CD1c-positive myeloid dendritic cell (primary cell): ENCODE measurements around the gene EXOG.

Experiments used
- DNase-seq: peaks from one replicate; pipeline ENCODE4 v3.0.0-alpha.2; 2016; ENCODE audit errors: extremely low spot score

Gene EXOG

DNA sequence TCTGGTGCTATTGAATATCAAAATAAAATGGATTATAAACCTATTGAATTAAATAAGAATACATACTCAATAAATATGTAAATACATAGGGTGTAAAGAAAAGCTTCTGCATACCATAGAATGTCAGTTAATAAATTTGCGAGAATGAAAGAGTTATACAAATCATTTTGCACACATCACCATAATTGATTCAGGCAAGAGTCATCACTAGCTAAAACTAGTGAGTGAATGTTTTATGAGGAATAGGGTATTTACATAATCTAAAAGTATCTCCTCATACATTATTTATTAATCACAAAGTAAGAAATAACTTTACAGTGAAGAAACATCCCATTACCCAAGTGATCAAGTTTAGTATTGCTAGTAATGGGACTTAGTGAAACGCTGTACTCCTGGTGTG lies 13.6 kb downstream of the EXOG start:
- DNase-seq, result no peak

DNA sequence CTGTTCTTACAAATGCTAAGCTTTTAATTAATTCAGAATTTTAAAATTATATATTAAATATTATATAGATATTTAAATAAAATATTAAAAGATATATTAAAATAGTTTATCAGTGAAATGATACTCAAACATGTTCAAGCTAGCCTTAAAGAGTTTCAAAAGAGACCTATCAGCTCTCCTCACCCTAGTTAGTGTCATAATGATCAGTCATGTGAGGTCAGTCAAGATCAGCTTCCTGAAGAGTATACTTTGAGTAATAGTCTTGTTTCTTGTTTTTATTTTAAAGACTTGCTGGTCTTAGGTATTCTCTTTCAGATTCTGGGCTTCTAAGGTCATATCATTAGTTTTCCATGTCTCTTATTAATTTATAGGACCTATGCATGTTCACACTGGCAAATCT lies 14.5 kb downstream of the EXOG start:
- DNase-seq, result no peak

DNA sequence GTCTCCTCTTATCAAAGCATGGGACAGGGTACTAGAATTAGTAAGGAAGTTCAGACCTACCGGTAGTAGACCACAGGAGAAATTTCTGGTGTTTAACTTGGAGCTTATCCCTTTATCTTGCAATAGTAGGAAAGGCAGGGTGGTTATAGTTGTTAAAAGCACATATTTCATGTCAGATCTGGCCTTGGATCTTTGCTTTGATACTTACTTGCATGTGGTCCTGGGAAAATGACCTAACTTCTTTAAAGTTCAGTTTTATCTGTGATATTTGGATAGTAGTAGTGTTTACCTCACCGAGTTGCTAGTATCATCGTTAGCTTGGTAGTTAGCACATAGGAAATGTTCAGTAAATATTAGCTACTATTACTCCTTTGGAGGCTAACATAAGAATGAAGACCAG lies 15.4 kb downstream of the EXOG start:
- no peak for DNase-seq

DNA sequence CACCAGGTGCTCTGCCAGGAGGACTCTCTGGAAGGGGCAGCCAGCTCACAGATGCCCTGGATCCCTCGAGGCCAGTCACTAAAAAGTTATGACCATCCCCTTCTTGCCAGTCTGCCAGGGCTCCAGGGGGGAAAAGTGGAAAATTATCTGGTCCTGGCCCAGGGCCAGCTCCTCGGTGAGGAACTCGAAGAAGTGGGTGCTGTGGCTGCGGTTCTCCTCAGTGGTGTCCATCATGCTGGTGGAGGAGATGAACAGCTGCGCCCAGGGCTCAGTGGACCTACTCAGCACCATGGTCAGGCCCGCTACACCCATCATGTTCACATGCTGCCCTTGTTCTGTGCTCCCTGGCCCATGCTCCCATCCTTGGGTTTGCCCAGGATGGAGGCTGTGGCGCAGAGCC lies 19.2 kb downstream of the EXOG start:
- DNase-seq, result no peak

DNA sequence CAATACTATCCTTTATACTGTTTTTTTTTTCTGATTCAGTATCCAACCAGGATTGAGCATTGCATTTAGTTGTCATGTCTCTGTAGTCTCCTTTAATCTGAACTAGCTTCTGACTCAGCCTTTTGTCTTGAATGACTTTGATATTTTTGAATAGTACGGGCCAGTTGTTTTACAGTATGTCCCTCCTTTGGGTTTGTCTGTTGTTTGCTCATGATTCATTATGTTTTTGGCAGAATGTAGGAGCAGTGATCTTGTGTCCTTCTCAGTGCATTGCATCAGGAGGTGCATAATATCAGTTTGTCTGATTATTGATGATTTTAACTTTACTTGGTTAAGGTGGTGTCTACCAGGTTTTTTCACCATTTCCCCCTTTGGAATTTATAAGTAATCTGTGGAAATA lies 20.5 kb downstream of the EXOG start:
- no peak for DNase-seq

DNA sequence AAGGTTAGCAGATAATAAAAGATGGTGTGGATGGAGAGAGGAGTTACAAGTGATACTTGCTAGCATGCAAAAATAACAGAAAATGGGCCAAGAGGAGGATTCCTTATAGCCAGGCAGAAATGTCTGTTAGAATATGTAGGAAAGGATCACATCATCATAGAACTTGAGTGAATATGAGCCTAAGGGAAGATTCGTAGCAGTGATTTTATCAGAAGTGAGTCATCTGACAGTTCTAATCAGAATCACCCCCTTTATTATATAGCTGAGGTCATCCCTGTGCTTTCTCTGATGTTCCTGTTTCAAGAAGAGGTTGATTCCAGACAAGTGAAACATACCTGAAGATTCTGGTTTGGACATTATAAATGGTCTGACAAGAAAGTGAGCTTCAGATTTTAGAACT lies 22.9 kb downstream of the EXOG start:
- no peak for DNase-seq

DNA sequence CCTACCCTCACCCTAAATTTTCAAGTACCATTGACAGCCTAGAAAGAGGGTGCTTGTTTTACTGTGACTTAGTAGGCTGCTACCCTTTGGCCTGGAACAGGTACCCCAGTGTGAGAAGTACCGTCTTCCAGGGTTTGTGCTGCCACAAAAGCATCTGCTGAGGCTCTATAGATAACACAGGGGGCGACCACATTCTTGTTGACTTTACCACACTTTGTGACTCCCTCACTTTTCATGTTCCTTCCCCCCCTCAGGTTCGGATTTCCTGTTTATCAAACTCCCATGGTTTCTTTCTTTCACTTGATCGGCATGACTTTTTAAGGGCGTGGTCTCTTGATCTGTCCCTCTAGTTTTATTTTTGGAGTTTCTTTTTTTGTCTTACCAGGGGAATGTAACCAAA lies 23.5 kb downstream of the EXOG start:
- DNase-seq, result no peak

DNA sequence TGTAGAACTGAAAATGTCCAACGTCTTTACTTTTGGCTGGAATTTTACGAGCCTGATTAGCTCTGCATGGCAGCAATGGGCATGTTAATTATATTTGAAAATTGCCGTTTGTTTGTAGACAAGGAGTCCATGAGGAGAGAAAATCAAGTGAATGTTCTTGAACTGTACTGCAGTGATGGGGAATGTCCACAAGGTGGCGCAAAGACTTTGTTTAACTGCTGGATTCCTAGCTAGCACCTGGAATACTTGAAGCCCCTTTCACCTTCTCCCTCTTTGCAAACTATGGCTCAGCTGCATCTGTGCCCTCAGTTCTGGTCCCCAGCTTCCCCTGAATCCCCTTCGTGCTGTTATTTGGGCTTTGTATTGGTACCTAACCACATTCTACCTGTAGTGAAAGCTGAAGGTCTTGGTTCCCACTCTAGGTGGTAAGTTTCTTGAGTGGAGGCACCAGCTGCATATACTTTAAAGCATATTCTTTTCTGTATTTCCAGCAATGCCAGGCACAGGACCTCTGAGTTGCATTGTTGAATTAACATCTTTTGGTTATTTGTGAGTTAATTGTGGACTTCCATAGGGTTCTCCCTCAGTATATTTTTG lies 25.3 kb downstream of the EXOG start:
- DNase-seq, result peak; percentile 74

DNA sequence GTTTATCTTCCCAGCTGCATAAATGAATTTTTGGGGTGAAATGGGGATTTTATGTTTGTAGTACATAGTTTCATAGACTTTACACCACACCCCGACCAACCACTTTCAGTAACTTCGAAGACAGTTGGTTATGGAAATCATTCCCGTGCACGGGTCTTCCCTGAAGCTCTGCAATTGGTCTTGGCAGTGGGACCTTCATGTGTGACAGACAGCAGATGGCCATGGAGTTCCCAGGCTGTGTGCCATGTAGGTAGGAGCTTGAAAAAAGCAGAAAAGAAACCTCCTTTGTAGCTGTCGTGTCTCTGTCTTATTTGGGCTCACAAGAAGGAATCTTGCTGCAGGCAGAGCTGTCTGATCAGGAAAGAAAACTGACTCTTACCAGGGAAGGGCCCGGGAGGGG lies 25.9 kb downstream of the EXOG start:
- no peak for DNase-seq

DNA sequence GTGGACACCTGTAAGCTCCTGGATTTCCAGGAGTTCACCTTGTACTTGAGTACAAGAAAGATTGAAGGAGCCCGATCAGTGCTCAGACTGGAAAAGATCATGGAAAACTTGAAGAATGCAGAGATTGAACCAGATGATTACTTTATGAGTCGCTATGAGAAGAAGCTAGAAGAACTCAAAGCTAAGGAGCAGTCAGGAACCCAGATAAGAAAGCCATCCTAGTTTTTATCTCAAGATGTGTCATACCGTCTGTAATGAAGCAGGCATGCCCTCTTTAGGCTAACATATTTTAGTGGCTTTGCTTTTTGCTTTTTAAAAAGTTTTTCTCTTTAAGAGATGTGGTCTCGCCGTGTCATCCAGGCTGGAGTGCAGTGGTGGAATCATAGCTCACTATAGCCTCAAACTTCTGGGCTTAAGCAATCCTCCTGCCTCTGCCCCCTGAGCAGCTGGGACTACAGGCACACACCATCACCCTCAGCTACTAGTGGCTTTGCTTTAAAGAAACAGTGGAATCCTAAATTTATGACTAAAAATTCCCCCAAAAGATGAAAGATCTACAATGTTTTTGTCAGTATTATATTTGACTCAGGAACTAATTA lies 28.1 kb downstream of the EXOG start:
- no peak for DNase-seq

DNA sequence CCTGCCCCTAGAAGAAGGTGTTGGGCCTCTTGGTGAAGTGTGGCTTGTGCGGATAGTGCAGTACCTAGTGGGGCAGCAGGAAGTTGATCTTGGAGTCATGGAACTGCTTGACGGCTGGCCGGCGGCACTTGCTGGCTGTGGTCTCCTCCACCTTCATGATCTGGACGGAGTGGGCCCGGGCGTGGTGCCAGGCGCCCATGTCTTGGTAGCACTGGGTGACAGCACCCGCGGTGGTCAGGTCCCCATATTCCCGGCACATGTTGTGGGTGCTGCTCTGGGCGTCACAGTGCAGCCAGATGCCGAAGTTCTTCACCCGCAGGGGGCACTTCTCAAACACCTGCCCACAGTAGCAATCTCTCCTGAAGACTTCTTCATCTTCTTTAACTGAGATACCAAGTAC lies 30.7 kb downstream of the EXOG start:
- no peak for DNase-seq

DNA sequence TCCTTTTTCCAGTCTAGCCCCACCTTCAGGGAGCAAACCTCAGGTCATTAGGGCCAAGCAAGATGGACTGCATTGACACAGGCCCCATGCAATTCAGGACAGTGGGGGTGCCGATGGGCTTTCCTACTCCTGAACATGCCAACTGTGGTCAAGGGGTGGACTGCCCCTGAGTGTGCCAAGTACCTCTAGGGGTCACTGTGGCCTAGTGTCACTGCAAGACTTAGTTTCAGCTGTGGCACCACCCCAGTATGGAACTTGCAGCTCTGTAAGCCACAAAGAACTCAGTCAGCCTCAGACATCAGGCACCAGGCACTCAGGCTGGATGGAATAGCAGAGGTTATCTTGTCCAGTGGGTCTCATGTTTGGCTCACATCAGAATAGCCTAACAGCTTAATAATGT lies 32.3 kb downstream of the EXOG start:
- peak; percentile 12 for DNase-seq

DNA sequence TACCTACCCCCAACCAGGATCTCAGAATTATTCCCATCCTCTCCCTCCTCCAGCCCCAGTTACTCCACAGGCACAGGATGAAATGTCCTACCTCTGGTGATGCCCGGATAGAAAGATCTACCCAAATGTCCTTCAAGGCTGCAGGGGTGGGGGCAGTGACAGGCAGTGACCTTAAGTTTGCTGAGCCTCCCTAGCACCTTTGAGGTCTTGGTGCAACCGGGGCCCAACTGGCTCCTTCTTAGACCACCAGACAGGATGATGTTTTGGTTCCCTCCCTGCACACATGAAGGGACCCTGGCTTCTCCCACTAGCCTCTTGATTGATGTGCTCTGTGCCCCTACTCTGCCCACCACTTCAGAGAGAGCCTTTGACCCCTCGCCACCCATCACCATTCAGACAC lies 36.4 kb downstream of the EXOG start:
- no peak for DNase-seq

DNA sequence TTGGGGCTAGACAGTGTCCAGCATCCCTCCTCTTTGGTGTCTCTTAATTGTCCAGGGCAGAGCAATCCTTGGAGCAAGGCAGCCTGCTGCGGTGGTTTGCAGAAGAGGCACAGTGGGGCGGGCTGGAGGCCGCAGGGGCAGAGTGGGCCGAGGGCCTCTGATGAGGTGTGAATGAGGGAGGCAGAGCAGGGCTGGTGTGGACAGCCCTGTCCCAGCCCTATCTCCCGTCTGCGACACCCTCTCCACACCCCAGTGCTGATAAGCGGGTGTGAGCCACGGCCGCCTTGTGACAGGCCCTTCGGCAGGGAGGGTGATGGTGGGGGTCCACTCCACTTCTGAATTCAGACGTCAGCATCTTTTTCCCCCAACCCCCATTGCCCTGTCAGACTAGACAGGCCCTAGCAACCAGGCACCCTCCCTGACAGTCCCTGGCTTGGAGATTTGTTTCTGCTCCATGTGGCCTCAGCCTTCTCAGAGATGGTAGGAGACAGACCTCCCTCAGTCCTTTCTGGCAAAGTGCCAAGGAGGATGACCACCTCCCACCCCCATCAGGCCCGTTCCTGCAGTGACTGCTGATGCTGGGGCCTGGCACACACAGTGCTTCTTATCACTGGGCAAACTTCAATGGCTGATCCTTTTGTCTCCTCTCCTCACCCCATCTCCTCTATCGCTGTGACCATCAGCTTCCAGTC lies 37.3 kb downstream of the EXOG start:
- no peak for DNase-seq

DNA sequence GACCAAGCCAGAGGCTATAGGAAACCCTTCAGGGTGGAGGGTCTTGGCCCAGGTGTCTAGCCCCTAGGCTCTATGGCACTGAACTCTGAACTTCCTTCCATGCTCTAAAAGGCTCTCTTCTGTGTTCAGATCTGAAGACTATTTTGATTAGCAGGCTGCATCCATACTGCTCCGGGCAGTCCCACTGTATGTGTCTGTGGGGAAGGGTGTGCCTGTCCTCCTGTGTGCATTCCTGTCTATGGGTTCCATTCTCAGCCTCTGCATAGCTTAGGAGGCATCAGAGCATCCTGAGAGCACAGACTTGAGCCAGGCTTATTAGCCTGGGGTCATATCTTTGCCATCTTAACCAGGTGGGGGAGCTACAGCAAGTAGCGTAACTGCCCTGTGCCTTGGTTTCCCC lies 38.0 kb downstream of the EXOG start:
- no peak for DNase-seq

DNA sequence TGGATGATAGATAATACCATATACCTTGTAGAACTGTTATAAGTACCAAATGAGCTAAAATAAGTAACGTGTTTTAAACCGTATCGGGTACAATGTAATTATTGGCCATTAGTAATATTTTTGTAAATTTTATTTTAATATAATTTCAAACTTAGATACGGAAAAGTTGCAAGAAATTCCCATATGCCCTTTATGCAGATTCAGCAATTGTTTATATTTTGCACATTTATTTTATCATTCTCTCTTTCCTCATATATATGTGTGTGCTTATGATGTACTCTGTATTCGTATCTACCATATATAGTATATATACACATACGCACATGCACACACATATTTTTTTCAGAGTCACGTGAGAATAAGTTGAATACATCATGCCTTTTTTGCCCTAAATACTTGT lies 38.5 kb downstream of the EXOG start:
- DNase-seq, result no peak

DNA sequence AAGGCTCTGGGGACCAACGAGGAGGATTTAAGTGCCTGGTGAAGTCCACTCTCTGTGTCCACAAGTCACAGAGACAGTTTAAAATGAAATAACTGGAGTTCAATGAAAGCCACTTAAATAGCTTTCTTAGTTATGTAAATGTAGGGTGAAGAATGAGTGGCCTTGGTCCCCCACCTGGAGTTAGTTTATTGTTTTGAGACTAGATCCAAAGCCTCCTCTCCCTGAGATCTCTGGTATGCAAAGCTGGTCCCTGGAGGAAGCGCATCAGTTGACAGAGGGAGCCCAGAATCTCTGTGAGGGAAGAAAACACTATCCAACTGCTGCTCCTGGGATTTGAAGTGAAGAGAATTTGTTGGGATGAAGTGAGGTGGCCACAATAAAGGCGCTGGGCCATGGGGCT lies 40.5 kb downstream of the EXOG start:
- DNase-seq, result no peak

DNA sequence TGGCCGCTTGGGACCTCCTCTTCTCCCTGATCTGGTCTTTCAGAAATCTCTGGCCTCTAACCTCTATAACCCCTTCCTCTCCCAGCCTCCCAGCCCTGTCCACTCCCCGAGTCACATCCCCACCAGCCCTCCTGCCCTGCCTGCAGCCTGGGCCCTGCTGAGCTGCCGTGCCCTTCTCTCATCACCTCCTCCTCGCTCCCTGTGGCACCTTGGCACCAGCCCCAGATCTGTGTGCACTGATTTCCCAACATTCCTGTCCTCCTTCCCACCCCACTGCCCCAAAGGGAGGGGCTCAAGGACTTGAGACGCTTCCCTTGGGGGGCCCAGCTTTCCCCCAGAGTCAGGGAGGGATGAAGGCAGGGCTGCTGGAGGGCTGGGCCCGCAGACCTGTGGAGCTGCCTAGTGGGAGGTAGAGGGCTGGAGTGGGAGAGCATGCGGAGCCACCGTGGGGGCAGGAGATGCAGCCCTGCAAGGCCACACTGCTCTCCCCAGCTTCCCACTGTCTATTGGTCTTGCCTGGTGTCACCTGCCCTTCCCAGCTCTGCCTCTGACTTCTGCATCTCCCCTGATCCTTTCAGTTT lies 42.7 kb downstream of the EXOG start:
- no peak for DNase-seq

DNA sequence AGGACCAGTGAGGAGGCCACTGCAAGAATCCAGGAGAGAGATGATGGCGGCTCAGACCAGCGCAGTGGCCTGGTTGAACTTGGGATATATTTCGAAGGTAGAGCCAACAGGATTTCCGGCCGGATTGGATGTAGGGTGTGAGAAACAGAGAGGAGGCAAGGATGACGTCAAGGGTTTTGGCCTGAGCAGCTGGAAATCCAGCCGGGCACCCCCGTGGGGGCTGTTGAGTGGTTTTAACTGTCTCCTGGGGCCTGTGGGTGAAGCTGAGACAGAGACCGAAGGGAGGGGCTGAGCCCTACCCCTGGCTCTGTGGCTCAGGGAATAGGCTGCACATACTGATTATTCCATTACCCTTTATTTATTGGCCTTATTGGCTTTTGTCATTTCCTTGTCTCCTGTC lies 45.7 kb downstream of the EXOG start:
- DNase-seq, result no peak

DNA sequence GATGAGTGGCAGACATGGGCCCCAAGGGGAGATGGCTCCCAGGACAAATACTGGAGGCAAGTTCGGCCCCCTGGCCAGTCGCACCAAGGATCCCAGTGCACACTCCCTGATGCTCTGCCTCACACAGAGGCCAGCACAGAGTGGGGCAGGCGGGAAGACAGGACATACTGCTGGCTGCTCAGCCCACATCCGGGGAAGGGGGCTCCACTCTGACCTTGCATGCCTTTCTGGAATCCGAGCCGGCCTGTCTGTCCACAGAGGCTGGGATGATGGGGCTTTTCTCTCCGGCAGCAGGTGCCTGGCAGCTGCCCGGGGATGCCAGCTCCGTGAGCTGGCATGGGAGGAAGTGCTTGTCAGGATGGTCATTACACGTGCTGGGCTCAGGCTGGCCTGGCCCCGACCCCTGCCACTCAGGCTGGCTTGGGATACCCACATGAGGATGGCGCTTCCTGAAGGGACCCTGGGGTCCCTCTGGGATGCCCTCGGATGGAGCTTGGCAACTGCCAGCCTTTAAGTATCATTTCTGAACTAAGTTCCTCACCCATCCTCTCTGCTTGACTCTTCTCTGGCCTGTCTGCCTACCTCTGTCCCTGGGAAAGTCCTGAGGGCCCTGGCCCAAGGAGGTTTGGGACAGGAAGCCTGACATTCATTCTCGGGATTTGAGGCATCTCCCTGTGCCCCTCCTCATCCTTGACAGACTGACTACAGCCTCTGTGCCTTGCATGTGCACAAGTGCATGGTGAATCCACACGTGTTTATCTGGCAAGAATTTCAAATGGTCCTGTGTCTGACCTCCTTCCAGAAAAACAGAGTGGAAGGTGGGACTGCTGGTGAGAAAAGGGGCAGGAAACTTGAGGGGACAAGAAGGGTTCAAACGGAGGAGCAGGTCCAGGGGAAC lies 46.5 kb downstream of the EXOG start:
- no peak for DNase-seq

DNA sequence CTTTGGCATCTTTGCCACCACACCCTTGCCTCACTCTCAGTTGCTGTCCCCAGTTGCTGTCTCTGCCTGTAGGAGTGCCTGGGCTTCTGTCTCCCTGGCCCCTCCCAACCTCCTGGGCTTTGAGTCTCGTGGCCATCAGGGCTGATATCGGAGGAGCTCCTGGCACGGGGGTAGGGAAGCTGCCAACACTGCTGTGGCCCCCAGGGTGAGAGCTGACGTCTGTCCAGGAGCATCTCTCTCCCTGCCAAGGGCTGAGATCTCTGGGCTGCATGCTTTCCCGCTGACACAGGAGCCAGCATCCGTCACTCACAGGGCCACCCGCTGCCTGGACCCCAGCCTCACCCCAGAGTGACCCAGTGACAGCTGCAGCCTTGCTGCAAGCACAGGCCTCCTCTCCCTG lies 47.4 kb downstream of the EXOG start:
- no peak for DNase-seq

DNA sequence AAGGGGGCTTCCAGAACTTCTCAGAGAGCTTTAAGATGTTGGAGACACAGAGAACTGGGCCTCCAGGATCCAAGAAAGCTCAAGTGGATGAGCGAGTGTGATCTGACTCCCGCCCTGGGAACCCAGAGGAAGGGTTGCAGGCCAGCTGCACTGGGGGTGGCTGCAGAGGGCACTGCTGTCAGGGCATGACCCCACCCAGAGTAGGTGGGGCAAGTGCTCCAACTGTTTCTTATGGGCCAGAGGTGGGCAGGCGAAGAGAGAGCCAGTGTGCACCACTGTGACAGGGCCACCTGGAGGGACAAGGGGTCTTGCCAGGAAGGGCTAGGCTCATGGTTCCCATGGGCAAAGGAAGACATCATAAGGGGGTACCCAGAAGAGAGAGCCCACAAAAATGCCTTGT lies 48.8 kb downstream of the EXOG start:
- DNase-seq, result no peak
